OCI-LY1 (cell line): ENCODE data around the gene MMP14.
"Not testable (repeated sequence)": the region's sequence is repeated elsewhere in the genome, so short reads cannot be mapped to it uniquely, and the experiment has no call there.

ENCODE experiments used
- CTCF ChIP-seq: fragments of 200-600 bp; sonication (generic), shearing (Covaris generic); IDR thresholded peaks from 2 replicates; pipeline ENCODE4 v1.5.1; 2017; ENCODE audit warnings: mild to moderate bottlenecking, antibody characterized with exemption, low read length, moderate library complexity, mixed read lengths
- EZH2 ChIP-seq: fragments of 200-600 bp; sonication (generic), shearing (Covaris generic); IDR thresholded peaks from 2 replicates; pipeline ENCODE4 v1.8.0; 2017; ENCODE audit warnings: borderline replicate concordance, mixed run types, mild to moderate bottlenecking, antibody characterized with exemption, low read length, moderate library complexity, mixed read lengths

GRCh38 chr14:22805235-22805634, 31.1 kb upstream of the MMP14 start:
- not testable (repeated sequence) for TF ChIP-seq CTCF, EZH2
